Measurements from ENCODE around the gene ADAM22. TPM values are rescaled to one million over a fixed set of nuclear protein-coding genes. Genes with fewer than 3 reads are reported as not detected.
A peak's percentile ranks its signal among the peaks of the same experiment; 100 is the strongest.

The ADAM22 gene
- total and polyA plus RNA-seq, 7 experiments from 2014 or later = 0.79 to 7.1 (median 2.5) TPM

DNA sequence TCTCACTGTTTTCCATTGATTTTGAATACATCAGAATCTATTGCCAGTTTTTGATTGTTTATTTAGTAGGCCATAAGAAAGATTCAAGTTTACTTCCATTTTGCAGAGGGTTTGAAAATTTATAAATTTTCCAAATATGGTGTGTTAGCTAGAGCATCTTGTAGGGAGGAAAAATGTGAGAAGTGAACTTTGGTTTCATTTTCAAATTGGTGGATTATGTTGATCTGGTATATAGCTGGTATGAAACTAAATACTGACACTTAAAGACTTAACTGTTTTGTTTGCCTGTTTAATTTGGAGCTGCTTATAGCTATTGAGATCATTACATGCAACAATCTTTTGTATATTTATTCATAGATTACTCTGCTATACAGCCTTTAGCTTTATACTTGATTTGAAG is 108.1 kb downstream of the ADAM22 start:
- H3K9me3 Mint-ChIP-seq = peaks cover 0 to 1% (median 0%) of the 10 kb centered on the region in 11 donors
- DNase-seq = no peak
- H3K36me3 Mint-ChIP-seq = no peaks in the 10 kb centered on the region
- ATAC-seq = no peak
- ChIA-PET POLR2A (interaction anchor here (0.6 kb wide), 1 partner anchor 19 kb away, joined by 4 read pairs; no protein-coding TSS in a partner anchor), CTCF (no interaction called here)
- H3K4me1 ChIP-seq (ENCODE audit: control insufficient read depth in 2 of 2, insufficient read depth in 2 of 2, low read length in 2 of 2) = no peaks in the 10 kb centered on the region
- H3K27me3 ChIP-seq (ENCODE audit: control insufficient read depth in 2 of 2, insufficient read depth in 2 of 2, low read length in 2 of 2) = no peaks in the 10 kb centered on the region
- H3K4me1 Mint-ChIP-seq = peaks cover 0 to 22% (median 13%) of the 10 kb centered on the region in 7 donors
- H3K9me3 ChIP-seq (ENCODE audit: control insufficient read depth in 2 of 3, low read length in 3 of 3) = no peaks in the 10 kb centered on the region
- intact Hi-C loops (cut with micrococcal nuclease) = no loop called here
- no peaks in the 10 kb centered on the region for H3K27me3 Mint-ChIP-seq
- no peak overlapping the region for H3K4me3 Mint-ChIP-seq
- no peak overlapping the region for H3K27ac ChIP-seq (ENCODE audit: low read depth, low read length)
- peak overlapping the region in 1 of 9 donors; percentile 19 for H3K27ac Mint-ChIP-seq
- no peak overlapping the region for H3K4me3 ChIP-seq (ENCODE audit: low read length)
- H3K36me3 ChIP-seq (ENCODE audit: control insufficient read depth in 2 of 3, insufficient read depth in 3 of 3, low read length in 3 of 3) = no peaks in the 10 kb centered on the region

DNA sequence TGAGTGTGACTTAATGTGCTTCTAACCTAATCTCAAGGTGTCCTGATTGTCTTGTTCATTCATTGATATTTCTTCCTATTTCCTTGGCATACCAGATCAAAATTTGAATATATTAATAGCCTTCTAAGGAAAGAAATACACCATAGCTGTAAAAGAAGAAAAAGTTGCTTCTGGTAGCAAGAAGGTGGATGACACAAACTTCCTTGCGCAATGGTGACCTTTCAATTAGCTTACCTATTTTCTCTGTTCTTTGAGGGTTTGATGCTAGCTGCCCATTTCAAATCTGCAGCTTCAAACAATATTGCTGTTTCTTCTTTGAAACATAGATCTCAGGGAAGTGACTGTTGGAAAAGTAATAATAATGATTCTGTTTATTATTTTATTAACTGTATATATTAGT is 108.8 kb downstream of the ADAM22 start:
- ATAC-seq = no peak
- CTCF ChIA-PET = no interaction called here
- no peaks in the 10 kb centered on the region for H3K36me3 Mint-ChIP-seq
- Histone ChIP-seq H3K4me3 (ENCODE audit: low read length) (no peak overlapping the region), H3K4me1 (ENCODE audit: control insufficient read depth in 2 of 2, insufficient read depth in 2 of 2, low read length in 2 of 2) (no peaks in the 10 kb centered on the region), H3K9me3 (ENCODE audit: control insufficient read depth in 2 of 3, low read length in 3 of 3) (no peaks in the 10 kb centered on the region), H3K36me3 (ENCODE audit: control insufficient read depth in 2 of 3, insufficient read depth in 3 of 3, low read length in 3 of 3) (no peaks in the 10 kb centered on the region), H3K27ac (ENCODE audit: low read depth, low read length) (no peak overlapping the region), H3K27me3 (ENCODE audit: control insufficient read depth in 2 of 2, insufficient read depth in 2 of 2, low read length in 2 of 2) (no peaks in the 10 kb centered on the region)
- intact Hi-C loops (cut with micrococcal nuclease) = no loop called here
- H3K4me1 Mint-ChIP-seq = peaks cover 0 to 23% (median 13%) of the 10 kb centered on the region in 7 donors
- no peaks in the 10 kb centered on the region for H3K27me3 Mint-ChIP-seq
- no peak overlapping the region for H3K27ac Mint-ChIP-seq
- no peak overlapping the region for H3K4me3 Mint-ChIP-seq
- H3K9me3 Mint-ChIP-seq = peaks cover 0 to 1% (median 0%) of the 10 kb centered on the region in 11 donors
- POLR2A ChIA-PET = no interaction called here
- DNase-seq = no peak

DNA sequence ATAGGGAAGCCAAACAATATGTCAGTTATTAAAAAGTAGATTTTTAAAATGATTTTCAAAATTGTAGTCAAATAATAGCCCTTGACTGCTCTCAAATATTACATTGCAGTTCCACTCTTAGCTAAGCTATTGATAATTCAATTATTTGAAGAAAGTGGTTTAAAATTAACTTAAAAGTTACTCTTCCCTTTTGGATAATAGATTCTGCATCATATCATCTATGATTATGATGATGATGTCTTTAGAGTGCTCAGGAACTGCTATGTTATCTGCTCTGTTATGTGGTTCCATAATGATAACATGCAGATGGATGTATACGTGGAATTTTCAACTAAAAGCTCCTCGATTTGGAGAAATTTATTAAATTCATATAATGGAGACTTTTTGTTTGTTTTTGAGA is 110.0 kb downstream of the ADAM22 start:
- Mint-ChIP-seq H3K27ac (no peak overlapping the region), H3K36me3 (no peaks in the 10 kb centered on the region), H3K27me3 (no peaks in the 10 kb centered on the region), H3K4me3 (no peak overlapping the region), H3K9me3 (no peaks in the 10 kb centered on the region), H3K4me1 (peaks cover 0 to 23% (median 13%) of the 10 kb centered on the region in 7 donors)
- DNase-seq = no peak
- Histone ChIP-seq H3K4me1 (ENCODE audit: control insufficient read depth in 2 of 2, insufficient read depth in 2 of 2, low read length in 2 of 2) (no peaks in the 10 kb centered on the region), H3K4me3 (ENCODE audit: low read length) (no peak overlapping the region), H3K27ac (ENCODE audit: low read depth, low read length) (no peak overlapping the region), H3K36me3 (ENCODE audit: control insufficient read depth in 2 of 3, insufficient read depth in 3 of 3, low read length in 3 of 3) (no peaks in the 10 kb centered on the region), H3K9me3 (ENCODE audit: control insufficient read depth in 2 of 3, low read length in 3 of 3) (no peaks in the 10 kb centered on the region), H3K27me3 (ENCODE audit: control insufficient read depth in 2 of 2, insufficient read depth in 2 of 2, low read length in 2 of 2) (no peaks in the 10 kb centered on the region)
- intact Hi-C loops (cut with micrococcal nuclease) = no loop called here
- POLR2A ChIA-PET = no interaction called here
- no peak for ATAC-seq
- CTCF ChIA-PET = no interaction called here

DNA sequence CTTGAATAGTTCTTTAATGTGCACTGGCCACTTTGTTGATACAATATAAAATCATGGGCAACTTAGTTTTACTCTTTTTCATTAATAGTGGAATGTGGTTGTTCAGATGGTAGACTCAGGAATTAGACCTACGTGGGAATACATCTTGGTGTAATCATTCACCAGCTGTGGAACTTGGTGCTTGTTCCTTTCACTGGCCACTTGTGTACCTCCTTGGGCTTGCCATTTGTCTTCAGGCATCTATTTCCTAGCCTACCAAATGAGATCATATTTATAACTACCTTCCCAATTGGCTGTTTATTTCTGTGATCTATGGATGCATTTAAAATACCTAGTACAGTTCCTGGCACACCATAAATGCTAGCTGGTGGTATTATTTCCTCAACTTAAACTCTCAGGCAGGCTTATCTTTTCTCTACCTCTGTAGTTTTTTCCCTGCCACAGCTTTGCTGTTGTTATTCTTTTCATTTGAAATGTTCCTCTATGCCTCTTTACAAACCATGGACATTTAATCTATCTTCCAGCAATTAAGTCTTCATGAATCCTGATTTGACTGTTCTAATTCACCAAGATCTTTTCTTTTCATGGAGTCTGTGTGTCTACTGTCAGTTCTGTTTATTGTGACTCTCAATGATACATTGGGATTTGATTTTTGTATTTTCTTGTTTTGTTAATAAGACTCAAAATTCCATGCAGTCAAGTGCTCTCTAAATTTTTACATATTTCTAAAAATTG is 113.0 kb downstream of the ADAM22 start:
- intact Hi-C loops (cut with micrococcal nuclease) = no loop called here
- ATAC-seq = no peak
- Mint-ChIP-seq H3K4me3 (no peak overlapping the region), H3K27me3 (no peaks in the 10 kb centered on the region), H3K36me3 (no peaks in the 10 kb centered on the region), H3K9me3 (no peaks in the 10 kb centered on the region), H3K27ac (no peak overlapping the region), H3K4me1 (peaks cover 0 to 21% (median 9%) of the 10 kb centered on the region in 7 donors)
- H3K27me3 ChIP-seq (ENCODE audit: control insufficient read depth in 2 of 2, insufficient read depth in 2 of 2, low read length in 2 of 2) = no peaks in the 10 kb centered on the region
- no peaks in the 10 kb centered on the region for H3K9me3 ChIP-seq (ENCODE audit: control insufficient read depth in 2 of 3, low read length in 3 of 3)
- ChIA-PET CTCF (no interaction called here), POLR2A (interaction anchor here (0.6 kb wide), 1 partner anchor 33 kb away, joined by 3 read pairs; no protein-coding TSS in a partner anchor)
- H3K4me1 ChIP-seq (ENCODE audit: control insufficient read depth in 2 of 2, insufficient read depth in 2 of 2, low read length in 2 of 2) = no peaks in the 10 kb centered on the region
- no peaks in the 10 kb centered on the region for H3K36me3 ChIP-seq (ENCODE audit: control insufficient read depth in 2 of 3, insufficient read depth in 3 of 3, low read length in 3 of 3)
- H3K27ac ChIP-seq (ENCODE audit: low read depth, low read length) = no peak overlapping the region
- no peak overlapping the region for H3K4me3 ChIP-seq (ENCODE audit: low read length)
- DNase-seq = no peak

DNA sequence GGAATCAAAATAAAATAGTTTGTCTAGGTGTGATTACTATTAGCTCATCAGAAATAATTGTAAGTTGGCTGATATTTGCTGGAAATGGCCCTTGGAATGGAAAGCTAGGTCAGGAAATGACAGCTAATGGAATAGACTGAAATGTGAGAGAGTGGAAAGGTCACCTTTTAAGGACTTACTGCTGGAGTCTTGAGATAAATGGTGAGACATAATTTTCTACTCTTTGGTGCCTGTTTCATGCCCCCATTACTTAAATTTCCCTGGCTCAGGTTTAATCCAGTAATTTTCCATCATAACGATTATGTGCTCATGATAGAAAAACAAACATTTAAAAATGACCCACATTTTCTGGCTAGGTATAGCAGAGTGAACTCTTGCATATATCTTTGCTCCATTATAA is 123.6 kb downstream of the ADAM22 start:
- Histone ChIP-seq H3K4me3 (ENCODE audit: low read length) (no peak overlapping the region), H3K27ac (ENCODE audit: low read depth, low read length) (no peak overlapping the region), H3K36me3 (ENCODE audit: control insufficient read depth in 2 of 3, insufficient read depth in 3 of 3, low read length in 3 of 3) (no peaks in the 10 kb centered on the region), H3K9me3 (ENCODE audit: control insufficient read depth in 2 of 3, low read length in 3 of 3) (no peaks in the 10 kb centered on the region), H3K4me1 (ENCODE audit: control insufficient read depth in 2 of 2, insufficient read depth in 2 of 2, low read length in 2 of 2) (no peaks in the 10 kb centered on the region), H3K27me3 (ENCODE audit: control insufficient read depth in 2 of 2, insufficient read depth in 2 of 2, low read length in 2 of 2) (no peaks in the 10 kb centered on the region)
- ChIA-PET POLR2A (no interaction called here), CTCF (interaction anchor here (0.7 kb wide), 1 partner anchor 36 kb away, joined by 4 read pairs; no protein-coding TSS in a partner anchor)
- DNase-seq (no peak), ATAC-seq (no peak)
- no peak overlapping the region for H3K27ac Mint-ChIP-seq
- peaks cover 0 to 5% (median 0%) of the 10 kb centered on the region in 5 donors for H3K36me3 Mint-ChIP-seq
- intact Hi-C loops (cut with micrococcal nuclease) = no loop called here
- H3K4me1 Mint-ChIP-seq = peaks cover 0 to 9% (median 6%) of the 10 kb centered on the region in 7 donors
- H3K27me3 Mint-ChIP-seq = no peaks in the 10 kb centered on the region
- peaks cover 0 to 2% (median 0%) of the 10 kb centered on the region in 11 donors for H3K9me3 Mint-ChIP-seq
- no peak overlapping the region for H3K4me3 Mint-ChIP-seq

DNA sequence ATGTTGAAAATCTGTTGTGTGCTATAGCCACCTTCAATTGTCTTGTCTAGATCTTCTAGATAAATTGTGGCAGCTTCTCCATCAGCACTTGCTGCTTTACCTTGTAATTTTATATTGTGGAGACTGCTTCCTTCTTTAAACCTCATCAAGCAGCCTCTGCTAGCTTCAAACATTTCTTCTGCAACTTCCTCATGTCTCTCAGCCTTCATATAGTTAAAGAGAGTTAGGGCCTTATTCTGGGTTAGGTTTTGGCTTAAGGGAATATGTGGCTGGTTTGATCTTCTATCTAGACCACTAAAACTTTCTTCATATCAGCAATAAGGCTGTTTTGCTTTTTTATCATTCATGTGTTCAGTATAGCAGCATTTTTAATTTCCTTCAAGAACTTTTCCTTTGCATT is 128.2 kb downstream of the ADAM22 start:
- DNase-seq (peak in 1 of 9 donors; percentile 7), ATAC-seq (no peak)
- H3K36me3 Mint-ChIP-seq = peaks cover 0 to 5% (median 0%) of the 10 kb centered on the region in 5 donors
- Histone ChIP-seq H3K9me3 (ENCODE audit: control insufficient read depth in 2 of 3, low read length in 3 of 3) (no peaks in the 10 kb centered on the region), H3K27ac (ENCODE audit: low read depth, low read length) (no peak overlapping the region), H3K27me3 (ENCODE audit: control insufficient read depth in 2 of 2, insufficient read depth in 2 of 2, low read length in 2 of 2) (no peaks in the 10 kb centered on the region), H3K36me3 (ENCODE audit: control insufficient read depth in 2 of 3, insufficient read depth in 3 of 3, low read length in 3 of 3) (no peaks in the 10 kb centered on the region), H3K4me1 (ENCODE audit: control insufficient read depth in 2 of 2, insufficient read depth in 2 of 2, low read length in 2 of 2) (no peaks in the 10 kb centered on the region), H3K4me3 (ENCODE audit: low read length) (no peak overlapping the region)
- CTCF ChIA-PET = no interaction called here
- H3K27ac Mint-ChIP-seq = no peak overlapping the region
- no peaks in the 10 kb centered on the region for H3K27me3 Mint-ChIP-seq
- intact Hi-C loops (cut with micrococcal nuclease) = no loop called here
- H3K9me3 Mint-ChIP-seq = no peaks in the 10 kb centered on the region
- H3K4me3 Mint-ChIP-seq = peak overlapping the region in 2 of 10 donors; percentile 13 to 27
- H3K4me1 Mint-ChIP-seq = peaks cover 0 to 11% (median 6%) of the 10 kb centered on the region in 7 donors
- POLR2A ChIA-PET = no interaction called here

DNA sequence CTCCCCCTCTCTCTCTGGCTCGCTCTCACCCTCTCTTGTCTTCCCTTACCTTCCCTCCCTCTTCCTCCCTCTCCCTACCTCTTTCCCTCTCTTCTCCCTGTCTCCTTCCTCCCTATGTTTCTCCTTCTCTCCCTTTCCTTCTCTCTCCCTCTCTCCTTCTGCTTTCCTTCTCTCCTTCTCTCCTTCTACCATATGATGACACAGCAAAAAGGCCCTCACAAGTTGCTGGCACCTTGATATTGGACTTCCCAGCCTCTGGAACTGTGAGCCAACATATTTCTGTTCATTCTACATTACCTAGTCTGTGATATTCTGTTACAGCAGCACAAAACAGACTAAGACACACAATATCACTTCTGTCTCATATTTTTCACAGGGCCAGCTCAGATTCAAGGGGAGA is 135.0 kb downstream of the ADAM22 start:
- intact Hi-C loops (cut with micrococcal nuclease) = no loop called here
- Mint-ChIP-seq H3K27ac (no peak overlapping the region), H3K4me3 (no peak overlapping the region), H3K4me1 (peaks cover 0 to 5% (median 0%) of the 10 kb centered on the region in 7 donors), H3K9me3 (peaks cover 0 to 9% (median 0%) of the 10 kb centered on the region in 11 donors), H3K27me3 (peaks cover 0 to 7% (median 3%) of the 10 kb centered on the region in 5 donors), H3K36me3 (peaks cover 0 to 9% (median 0%) of the 10 kb centered on the region in 5 donors)
- H3K36me3 ChIP-seq (ENCODE audit: control insufficient read depth in 2 of 3, insufficient read depth in 3 of 3, low read length in 3 of 3) = no peaks in the 10 kb centered on the region
- DNase-seq (no peak), ATAC-seq (no peak)
- POLR2A ChIA-PET = no interaction called here
- no peaks in the 10 kb centered on the region for H3K27me3 ChIP-seq (ENCODE audit: control insufficient read depth in 2 of 2, insufficient read depth in 2 of 2, low read length in 2 of 2)
- H3K9me3 ChIP-seq (ENCODE audit: control insufficient read depth in 2 of 3, low read length in 3 of 3) = peaks cover 0 to 7% (median 0%) of the 10 kb centered on the region in 3 experiments
- H3K27ac ChIP-seq (ENCODE audit: low read depth, low read length) = no peak overlapping the region
- no peaks in the 10 kb centered on the region for H3K4me1 ChIP-seq (ENCODE audit: control insufficient read depth in 2 of 2, insufficient read depth in 2 of 2, low read length in 2 of 2)
- CTCF ChIA-PET = no interaction called here
- no peak overlapping the region for H3K4me3 ChIP-seq (ENCODE audit: low read length)
